ENCODE data around the gene ABRACL. TPM values are rescaled to one million over a fixed set of nuclear protein-coding genes. Genes with fewer than 3 reads are reported as not detected.
"Not testable (repeated sequence)": the region's sequence is repeated elsewhere in the genome, so short reads cannot be mapped to it uniquely, and the experiment has no call there.

The ABRACL gene
- total RNA-seq, 1 donor from 2014 or later, result 20.0 TPM

GRCh38 chr6:139010674-139011073, 17.9 kb upstream of the ABRACL start:
- no peak for DNase-seq (ENCODE audit: low spot score)

- no peak for DNase-seq (ENCODE audit: low spot score)
Measured at GRCh38 chr6:139011980-139012379, 16.6 kb upstream of the ABRACL start.

- no peak for DNase-seq (ENCODE audit: low spot score)
Measured at GRCh38 chr6:139013185-139013800, 15.3 kb upstream of the ABRACL start.

- DNase-seq (ENCODE audit: low spot score), result no peak
Measured at GRCh38 chr6:139014945-139015344, 13.6 kb upstream of the ABRACL start.

GRCh38 chr6:139016337-139017213, 12.0 kb upstream of the ABRACL start:
- DNase-seq (ENCODE audit: low spot score), result peak; percentile 50

GRCh38 chr6:139017227-139017626, 11.3 kb upstream of the ABRACL start:
- DNase-seq (ENCODE audit: low spot score), result peak; percentile 27

GRCh38 chr6:139019722-139020121, 8.8 kb upstream of the ABRACL start:
- no peak for DNase-seq (ENCODE audit: low spot score)

GRCh38 chr6:139020689-139021088, 7.9 kb upstream of the ABRACL start:
- no peak for DNase-seq (ENCODE audit: low spot score)

GRCh38 chr6:139025416-139025815, 3.1 kb upstream of the ABRACL start:
- not testable (repeated sequence) for DNase-seq (ENCODE audit: low spot score)

- DNase-seq (ENCODE audit: low spot score), result no peak
Measured at GRCh38 chr6:139027620-139028182, 844 bp upstream of the ABRACL start.

GRCh38 chr6:139028215-139028657, 309 bp upstream of the ABRACL start:
- DNase-seq (ENCODE audit: low spot score), result no peak

GRCh38 chr6:139029470-139030227, 1.1 kb downstream of the ABRACL start:
- peak; percentile 60 for DNase-seq (ENCODE audit: low spot score)

- DNase-seq (ENCODE audit: low spot score), result no peak
Measured at GRCh38 chr6:139030228-139030963, 1.9 kb downstream of the ABRACL start.

GRCh38 chr6:139037490-139037889, 8.9 kb downstream of the ABRACL start:
- DNase-seq (ENCODE audit: low spot score), result no peak

GRCh38 chr6:139044250-139044649, 15.7 kb downstream of the ABRACL start:
- no peak for DNase-seq (ENCODE audit: low spot score)

GRCh38 chr6:139047677-139048076, 19.1 kb downstream of the ABRACL start:
- no peak for DNase-seq (ENCODE audit: low spot score)

GRCh38 chr6:139048912-139049311, 20.4 kb downstream of the ABRACL start:
- not testable (repeated sequence) for DNase-seq (ENCODE audit: low spot score)

- not testable (repeated sequence) for DNase-seq (ENCODE audit: low spot score)
Measured at GRCh38 chr6:139050131-139050769, 21.7 kb downstream of the ABRACL start.

- no peak for DNase-seq (ENCODE audit: low spot score)
Measured at GRCh38 chr6:139050770-139051313, 22.3 kb downstream of the ABRACL start.

GRCh38 chr6:139051396-139052060, 23.0 kb downstream of the ABRACL start:
- DNase-seq (ENCODE audit: low spot score), result no peak
